Central memory CD8-positive, alpha-beta T cell (primary cell): Measurements from ENCODE around the gene ADCY6.
"Not testable (repeated sequence)": the region's sequence is repeated elsewhere in the genome, so short reads cannot be mapped to it uniquely, and the experiment has no call there.

ENCODE experiments used
- ATAC-seq: fragments of 150-1000 bp; cut with Tn5 transposase; replicated peaks from 2 replicates; pipeline ENCODE4 v1.10.0; 2022; ENCODE audit warnings: mild to moderate bottlenecking, moderate FRiP score, moderate number of reproducible peaks; ENCODE audit not compliant: poor library complexity, severe bottlenecking; ENCODE audit errors: extremely low read depth
- DNase-seq, 2 donors: peaks; one replicate each; pipeline ENCODE4 v3.0.0; 2021; ENCODE audit warnings: low spot score in 2 of 2
- H3K27ac Mint-ChIP-seq: one replicate; pipeline ENCODE4 v1.8.0; 2022; ENCODE audit warnings: low read depth, mild to moderate bottlenecking, moderate library complexity, mixed read lengths
- H3K27me3 Mint-ChIP-seq: one replicate; pipeline ENCODE4 v1.8.0; 2022; ENCODE audit warnings: mixed read lengths
- H3K36me3 Mint-ChIP-seq: one replicate; pipeline ENCODE4 v1.8.0; 2022; ENCODE audit warnings: mild to moderate bottlenecking, moderate library complexity, mixed read lengths; ENCODE audit not compliant: insufficient read depth
- H3K4me1 Mint-ChIP-seq: one replicate; pipeline ENCODE4 v1.8.0; 2022; ENCODE audit warnings: mixed read lengths
- H3K4me3 Mint-ChIP-seq: one replicate; pipeline ENCODE4 v1.8.0; 2022; ENCODE audit warnings: mild to moderate bottlenecking, moderate library complexity, mixed read lengths
- H3K9me3 Mint-ChIP-seq: one replicate; pipeline ENCODE4 v1.8.0; 2022; ENCODE audit warnings: mixed read lengths

ADCY6 gene

DNA sequence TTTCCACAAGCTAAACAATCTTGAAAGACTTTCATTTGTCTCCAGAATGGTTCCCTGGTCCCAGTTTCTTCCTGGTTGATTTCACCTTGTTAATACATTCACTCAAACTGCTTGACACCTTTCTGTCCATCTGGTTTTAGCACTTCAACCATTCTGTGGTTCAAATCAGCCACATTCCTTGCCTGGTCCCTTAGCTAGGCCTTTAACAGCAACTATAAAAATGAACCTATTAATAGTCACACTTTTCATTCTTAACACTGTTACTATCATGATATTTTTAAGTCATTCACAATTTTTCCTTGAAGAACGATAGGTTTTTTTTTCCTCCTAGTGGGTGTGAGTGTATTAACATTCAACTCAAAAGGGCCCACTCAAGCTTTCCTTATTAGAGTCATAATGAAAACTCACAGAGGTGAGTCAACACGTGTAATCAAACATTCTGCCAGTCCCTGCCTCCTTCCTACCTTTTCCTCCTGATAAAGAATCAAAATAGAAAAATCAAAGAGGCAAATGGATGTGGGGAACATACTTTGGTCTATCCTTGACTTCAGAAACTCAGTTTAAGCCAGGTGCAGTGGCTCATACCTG is 38.0 kb downstream of the ADCY6 start:
- no peaks in the 10 kb centered on the region for H3K9me3 Mint-ChIP-seq
- H3K4me3 Mint-ChIP-seq = no peak overlapping the region
- H3K4me1 Mint-ChIP-seq = no peaks in the 10 kb centered on the region
- H3K27ac Mint-ChIP-seq = no peak overlapping the region
- no peak for ATAC-seq
- H3K36me3 Mint-ChIP-seq = no peaks in the 10 kb centered on the region
- no peaks in the 10 kb centered on the region for H3K27me3 Mint-ChIP-seq
- DNase-seq = no peak

DNA sequence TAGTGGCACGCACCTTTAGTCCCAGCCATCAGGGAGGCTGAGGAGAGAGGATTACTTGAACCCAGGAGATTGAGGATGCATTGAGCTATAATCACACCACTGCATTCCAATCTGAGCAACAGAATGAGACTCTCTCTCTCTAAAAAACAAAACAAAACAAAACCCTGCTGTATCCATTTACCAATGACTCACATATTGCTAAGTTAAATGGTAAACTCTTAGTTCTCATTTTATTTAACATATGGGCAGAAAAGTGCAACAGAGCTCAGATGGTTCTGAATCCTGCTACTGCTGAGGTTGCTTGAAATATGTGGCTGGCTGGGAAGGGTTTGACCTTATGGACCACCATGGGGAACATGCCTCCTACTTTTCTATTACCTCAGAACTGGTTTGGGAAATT is 38.7 kb downstream of the ADCY6 start:
- ATAC-seq (no peak), DNase-seq (no peak)
- Mint-ChIP-seq H3K4me3 (no peak overlapping the region), H3K27me3 (no peaks in the 10 kb centered on the region), H3K9me3 (no peaks in the 10 kb centered on the region), H3K27ac (no peak overlapping the region), H3K4me1 (no peaks in the 10 kb centered on the region), H3K36me3 (no peaks in the 10 kb centered on the region)

DNA sequence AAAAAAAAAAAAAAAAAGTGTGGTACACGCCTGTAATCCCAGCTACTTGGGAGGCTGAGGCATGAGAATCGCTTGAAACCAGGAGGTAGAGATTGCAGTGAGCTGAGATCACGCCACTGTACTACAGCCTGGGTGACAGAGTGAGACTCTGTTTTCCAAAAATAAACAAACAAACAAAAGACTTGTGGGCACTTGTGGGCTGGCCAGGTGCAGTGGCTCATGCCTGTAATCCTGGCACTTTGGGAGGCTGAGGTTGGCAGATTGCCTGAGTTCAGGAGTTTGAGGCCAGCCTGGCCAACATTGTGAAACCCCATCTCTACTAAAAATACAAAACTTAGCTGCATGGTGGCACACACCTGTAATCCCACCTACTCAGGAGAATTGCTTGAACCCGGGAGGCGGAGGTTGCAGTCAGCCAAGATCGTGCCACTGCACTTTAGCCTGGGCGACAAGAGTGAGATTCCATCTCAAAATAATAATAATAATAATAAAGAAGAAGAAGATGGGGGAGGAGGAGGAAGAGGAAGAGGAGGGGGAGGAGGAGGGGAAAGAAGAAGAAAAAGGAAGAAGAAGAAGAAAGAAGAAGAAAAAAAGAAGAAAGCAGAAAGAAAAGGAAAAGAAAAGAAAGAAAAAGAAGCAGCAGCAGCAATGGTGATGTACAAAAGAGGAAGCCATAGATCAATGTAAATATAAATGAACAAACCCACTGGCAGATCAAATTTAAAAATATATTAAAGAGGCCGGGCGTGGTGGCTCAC is 44.5 kb downstream of the ADCY6 start:
- Mint-ChIP-seq H3K36me3 (no peaks in the 10 kb centered on the region), H3K9me3 (no peaks in the 10 kb centered on the region), H3K4me1 (no peaks in the 10 kb centered on the region), H3K27ac (no peak overlapping the region), H3K27me3 (peaks cover 21% of the 10 kb centered on the region), H3K4me3 (no peak overlapping the region)
- no peak for DNase-seq
- no peak for ATAC-seq

DNA sequence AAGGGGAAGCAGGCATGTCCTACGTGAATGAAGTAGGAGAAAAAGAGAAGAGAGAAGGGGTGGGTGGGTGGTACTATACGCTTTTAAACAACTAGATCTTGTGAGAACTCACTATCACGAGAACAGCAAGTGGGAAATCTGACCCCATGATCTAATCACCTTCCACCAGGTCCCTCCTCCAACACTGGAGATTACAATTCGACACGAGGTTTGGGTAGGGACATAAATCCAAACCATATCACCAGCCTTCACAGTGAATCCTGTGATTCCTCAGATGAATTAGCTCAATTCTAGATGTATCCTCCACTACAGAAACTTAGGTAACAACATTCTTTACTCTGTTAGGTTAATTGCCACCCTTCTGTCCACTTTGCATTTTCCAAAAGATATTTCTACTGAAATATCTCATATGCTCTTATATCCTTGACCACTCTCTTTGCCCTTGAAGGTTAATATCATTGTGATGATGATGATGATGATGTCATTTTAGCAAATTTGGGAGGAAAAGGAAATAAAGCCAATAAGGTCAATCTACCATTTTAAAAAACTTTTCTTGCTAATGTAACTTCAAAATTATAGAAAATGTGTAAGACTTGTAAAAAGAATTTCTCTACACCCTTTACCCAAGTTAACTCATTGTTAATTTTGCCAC is 49.1 kb downstream of the ADCY6 start:
- H3K36me3 Mint-ChIP-seq = no peaks in the 10 kb centered on the region

DNA sequence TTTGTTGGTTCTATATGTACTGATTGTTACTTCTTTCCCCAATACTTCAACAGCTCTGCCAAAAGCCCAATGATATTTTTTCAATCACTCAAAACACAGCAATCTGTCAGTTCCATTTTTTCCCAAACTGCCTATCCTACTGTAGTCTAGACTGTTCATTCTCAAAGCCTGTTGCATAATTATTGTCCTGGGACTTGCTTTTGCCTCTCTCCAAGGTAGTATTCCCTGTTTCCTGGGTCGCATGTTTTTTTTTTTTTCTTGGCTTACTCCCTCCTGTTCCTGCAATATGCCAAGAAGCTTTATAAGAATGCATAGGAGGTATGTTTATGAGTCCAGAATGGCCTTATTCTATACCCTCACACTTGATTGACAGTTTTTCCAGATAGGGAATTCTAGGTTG is 52.4 kb downstream of the ADCY6 start:
- Mint-ChIP-seq H3K36me3 (no peaks in the 10 kb centered on the region), H3K4me3 (no peak overlapping the region), H3K9me3 (no peaks in the 10 kb centered on the region), H3K27ac (no peak overlapping the region), H3K27me3 (peaks cover 26% of the 10 kb centered on the region), H3K4me1 (no peaks in the 10 kb centered on the region)
- DNase-seq (no peak), ATAC-seq (no peak)

More for the DNA sequence above, 49.1 kb downstream of the ADCY6 start:
- Mint-ChIP-seq H3K4me1 (no peaks in the 10 kb centered on the region), H3K27ac (no peak overlapping the region), H3K9me3 (no peaks in the 10 kb centered on the region), H3K4me3 (no peak overlapping the region), H3K27me3 (peaks cover 26% of the 10 kb centered on the region)
- DNase-seq (no peak), ATAC-seq (no peak)

GRCh38 chr12:48728807-48729206 is 60.1 kb downstream of the ADCY6 start:
- H3K4me3 Mint-ChIP-seq = no peak overlapping the region
- H3K27me3 Mint-ChIP-seq = peaks cover 11% of the 10 kb centered on the region
- H3K27ac Mint-ChIP-seq = no peak overlapping the region
- ATAC-seq (no peak), DNase-seq (no peak)
- no peaks in the 10 kb centered on the region for H3K4me1 Mint-ChIP-seq
- H3K9me3 Mint-ChIP-seq = no peaks in the 10 kb centered on the region
- H3K36me3 Mint-ChIP-seq = peaks cover 2% of the 10 kb centered on the region

- not testable (repeated sequence) for H3K27ac Mint-ChIP-seq, ATAC-seq
- H3K4me1 Mint-ChIP-seq = peaks cover 14% of the 10 kb centered on the region
Observed at GRCh38 chr12:48720737-48721136, 68.2 kb downstream of the ADCY6 start.

GRCh38 chr12:48720171-48720570 is 68.7 kb downstream of the ADCY6 start:
- not testable (repeated sequence) for ATAC-seq, DNase-seq, H3K4me3 Mint-ChIP-seq, H3K27ac Mint-ChIP-seq, H3K27me3 Mint-ChIP-seq
- Mint-ChIP-seq H3K4me1 (peaks cover 19% of the 10 kb centered on the region), H3K36me3 (peaks cover 18% of the 10 kb centered on the region), H3K9me3 (peaks cover 12% of the 10 kb centered on the region)

More at GRCh38 chr12:48720737-48721136, 68.2 kb downstream of the ADCY6 start:
- Mint-ChIP-seq H3K9me3 (peaks cover 12% of the 10 kb centered on the region), H3K36me3 (peaks cover 15% of the 10 kb centered on the region)
- H3K27me3 Mint-ChIP-seq, DNase-seq, H3K4me3 Mint-ChIP-seq: not testable (repeated sequence)

GRCh38 chr12:48719002-48719401 is 69.9 kb downstream of the ADCY6 start:
- peaks cover 29% of the 10 kb centered on the region for H3K4me1 Mint-ChIP-seq
- not testable (repeated sequence) for DNase-seq, H3K27ac Mint-ChIP-seq, H3K27me3 Mint-ChIP-seq, ATAC-seq
- peaks cover 24% of the 10 kb centered on the region for H3K36me3 Mint-ChIP-seq
- peaks cover 12% of the 10 kb centered on the region for H3K9me3 Mint-ChIP-seq
- peak overlapping the region; percentile 13 for H3K4me3 Mint-ChIP-seq

DNA sequence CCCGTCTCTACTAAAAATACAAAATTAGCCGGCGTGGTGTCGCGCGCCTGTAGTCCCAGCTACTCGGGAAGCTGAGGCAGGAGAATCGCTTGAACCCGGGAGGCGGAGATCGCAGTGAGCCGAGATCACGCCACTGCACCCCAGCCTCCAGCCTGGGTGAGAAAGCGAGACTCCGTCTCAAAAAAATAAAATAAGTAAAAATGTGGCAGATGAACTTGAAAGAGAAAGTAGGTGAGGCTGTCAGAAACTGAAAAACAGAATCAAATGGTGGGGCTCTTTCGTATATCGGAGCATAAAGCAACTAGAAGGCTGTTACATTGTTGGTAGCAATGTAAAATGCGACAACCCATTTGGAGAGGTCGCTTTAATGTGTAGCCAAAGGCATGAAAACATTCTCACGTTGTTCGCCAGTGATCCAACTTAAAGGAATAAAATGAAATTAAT is 71.6 kb downstream of the ADCY6 start:
- no peak for DNase-seq
- peaks cover 39% of the 10 kb centered on the region for H3K4me1 Mint-ChIP-seq
- no peak for ATAC-seq
- H3K27ac Mint-ChIP-seq = peak overlapping the region; percentile 97
- H3K36me3 Mint-ChIP-seq = peaks cover 33% of the 10 kb centered on the region
- peaks cover 12% of the 10 kb centered on the region for H3K9me3 Mint-ChIP-seq
- H3K27me3 Mint-ChIP-seq = no peaks in the 10 kb centered on the region
- peak overlapping the region; percentile 89 for H3K4me3 Mint-ChIP-seq

GRCh38 chr12:48716493-48717251 is 72.2 kb downstream of the ADCY6 start, which contains the start of gene CCNT1:
Gene CCNT1 (minus strand): TSS chr12:48716707. CDS start chr12:48716675, 32 bp downstream.
- no peaks in the 10 kb centered on the region for H3K27me3 Mint-ChIP-seq
- peaks cover 39% of the 10 kb centered on the region for H3K4me1 Mint-ChIP-seq
- H3K9me3 Mint-ChIP-seq = peaks cover 12% of the 10 kb centered on the region
- peak; percentile 91 to 99 for DNase-seq
- H3K4me3 Mint-ChIP-seq = peak within 1 kb of the TSS; percentile 89
- ATAC-seq = peak; percentile 95
- H3K36me3 Mint-ChIP-seq = peaks cover 37% of the 10 kb centered on the region
- H3K27ac Mint-ChIP-seq = peak within 1 kb of the TSS; percentile 97
